ENCODE results near the gene PFDN4.
"Not testable (repeated sequence)": the region's sequence is repeated elsewhere in the genome, so short reads cannot be mapped to it uniquely, and the experiment has no call there.

Gene PFDN4

DNA sequence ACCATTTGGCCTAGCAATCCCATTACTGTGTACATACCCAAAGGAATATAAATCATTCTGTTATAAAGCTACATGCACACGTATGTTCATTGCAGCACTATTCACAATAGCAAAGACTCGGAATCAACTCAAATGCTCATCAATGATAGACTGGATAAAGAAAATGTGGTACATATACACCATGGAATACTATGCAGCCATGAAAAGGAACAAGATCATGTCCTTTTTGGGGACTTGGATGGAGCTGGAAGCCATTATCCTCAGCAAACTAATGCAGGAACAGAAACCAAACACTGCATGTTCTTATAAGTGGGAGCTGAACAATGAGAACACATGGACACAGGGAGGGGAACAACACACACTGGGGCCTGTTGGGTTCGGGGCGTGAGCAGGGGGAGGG, 40.8 kb downstream of the PFDN4 start:
- not testable (repeated sequence) for H2AK5ac ChIP-seq (ENCODE audit: low read length, severe bottlenecking); H3K4me3 ChIP-seq (ENCODE audit: insufficient read depth in 1 of 2, low read depth in 1 of 2, low read length in 2 of 2); H3K27ac ChIP-seq (ENCODE audit: low read length, poor library complexity, severe bottlenecking); DNase-seq; H3K79me1 ChIP-seq (replicated peaks; ENCODE audit: low read length, poor library complexity, severe bottlenecking); H3K18ac ChIP-seq (ENCODE audit: low read depth in 1 of 2, low read length in 2 of 2); H3K9ac ChIP-seq (ENCODE audit: low read length); H3K23ac ChIP-seq (ENCODE audit: low read length in 2 of 2); H2BK12ac ChIP-seq (ENCODE audit: low read length in 2 of 2); H2BK5ac ChIP-seq (ENCODE audit: low read depth, low read length, poor library complexity, severe bottlenecking); H2BK15ac ChIP-seq (ENCODE audit: low read depth, poor library complexity, severe bottlenecking); H3K36me3 ChIP-seq (ENCODE audit: control insufficient read depth in 1 of 2, insufficient read depth in 2 of 2, low read depth in 1 of 2, low read length in 2 of 2); H3K14ac ChIP-seq (ENCODE audit: low read length in 2 of 2); H3K4ac ChIP-seq (ENCODE audit: low read depth in 1 of 2, low read length in 2 of 2); H4K8ac ChIP-seq (ENCODE audit: low read length); H4K91ac ChIP-seq (ENCODE audit: low read length); H3K4me2 ChIP-seq (ENCODE audit: low read length, poor library complexity, severe bottlenecking); H3K9me3 ChIP-seq (ENCODE audit: control insufficient read depth, low read length); H3K4me1 ChIP-seq (ENCODE audit: control insufficient read depth, insufficient read depth, low read depth, low read length); H3K27me3 ChIP-seq (ENCODE audit: control insufficient read depth in 1 of 2, insufficient read depth in 1 of 2, low read length in 2 of 2); H2BK120ac ChIP-seq (ENCODE audit: low read depth, low read length); H2AFZ ChIP-seq (ENCODE audit: low read depth, low read length)
- 86% methylated on average over 4 of the region's 4 CpGs for WGBS

DNA sequence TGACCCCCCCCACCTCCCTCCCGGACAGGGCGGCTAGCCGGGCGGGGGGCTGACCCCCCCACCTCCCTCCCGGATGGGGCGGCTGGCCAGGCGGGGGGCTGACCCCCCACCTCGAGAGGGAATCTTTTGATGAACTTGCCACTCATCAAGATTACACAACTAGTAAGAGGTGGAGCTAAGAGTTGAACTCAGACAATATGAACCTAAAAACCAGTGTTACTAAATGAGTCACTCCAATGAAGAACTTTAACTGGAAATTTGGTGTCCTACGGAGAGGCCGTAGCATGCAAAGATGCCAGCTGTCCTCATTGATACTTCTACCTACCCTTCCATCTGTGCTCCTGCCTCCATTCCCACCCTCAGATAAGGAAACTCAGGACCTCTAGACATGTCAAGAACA, 42.8 kb downstream of the PFDN4 start:
- no peak overlapping the region for H4K8ac ChIP-seq (ENCODE audit: low read length)
- no peak overlapping the region for H2AFZ ChIP-seq (ENCODE audit: low read depth, low read length)
- H3K9me3 ChIP-seq (ENCODE audit: control insufficient read depth, low read length) = no peaks in the 10 kb centered on the region
- H4K91ac ChIP-seq (ENCODE audit: low read length) = no peak overlapping the region
- H3K27ac ChIP-seq (ENCODE audit: low read length, poor library complexity, severe bottlenecking) = no peak overlapping the region
- no peak overlapping the region for H3K4ac ChIP-seq (ENCODE audit: low read depth in 1 of 2, low read length in 2 of 2)
- no peak overlapping the region for H2BK120ac ChIP-seq (ENCODE audit: low read depth, low read length)
- no peak for DNase-seq
- 96% methylated on average over 3 of the region's 10 CpGs for WGBS
- no peaks in the 10 kb centered on the region for H3K36me3 ChIP-seq (ENCODE audit: control insufficient read depth in 1 of 2, insufficient read depth in 2 of 2, low read depth in 1 of 2, low read length in 2 of 2)
- H3K4me1 ChIP-seq (ENCODE audit: control insufficient read depth, insufficient read depth, low read depth, low read length) = peaks cover 2% of the 10 kb centered on the region
- H3K23ac ChIP-seq (ENCODE audit: low read length in 2 of 2) = no peak overlapping the region
- no peak overlapping the region for H3K9ac ChIP-seq (ENCODE audit: low read length)
- H2BK5ac ChIP-seq (ENCODE audit: low read depth, low read length, poor library complexity, severe bottlenecking) = no peak overlapping the region
- H3K79me1 ChIP-seq (replicated peaks; ENCODE audit: low read length, poor library complexity, severe bottlenecking) = no peaks in the 10 kb centered on the region
- no peaks in the 10 kb centered on the region for H3K27me3 ChIP-seq (ENCODE audit: control insufficient read depth in 1 of 2, insufficient read depth in 1 of 2, low read length in 2 of 2)
- H3K14ac ChIP-seq (ENCODE audit: low read length in 2 of 2) = no peak overlapping the region
- H2BK12ac ChIP-seq (ENCODE audit: low read length in 2 of 2) = no peak overlapping the region
- no peak overlapping the region for H2AK5ac ChIP-seq (ENCODE audit: low read length, severe bottlenecking)
- no peak overlapping the region for H3K4me2 ChIP-seq (ENCODE audit: low read length, poor library complexity, severe bottlenecking)
- H3K18ac ChIP-seq (ENCODE audit: low read depth in 1 of 2, low read length in 2 of 2) = no peak overlapping the region
- no peak overlapping the region for H2BK15ac ChIP-seq (ENCODE audit: low read depth, poor library complexity, severe bottlenecking)
- no peak overlapping the region for H3K4me3 ChIP-seq (ENCODE audit: insufficient read depth in 1 of 2, low read depth in 1 of 2, low read length in 2 of 2)

- Histone ChIP-seq H2BK5ac (ENCODE audit: low read depth, low read length, poor library complexity, severe bottlenecking) (no peak overlapping the region), H3K23ac (ENCODE audit: low read length in 2 of 2) (no peak overlapping the region), H2BK15ac (ENCODE audit: low read depth, poor library complexity, severe bottlenecking) (no peak overlapping the region), H2BK120ac (ENCODE audit: low read depth, low read length) (no peak overlapping the region), H3K9me3 (ENCODE audit: control insufficient read depth, low read length) (no peaks in the 10 kb centered on the region), H3K27ac (ENCODE audit: low read length, poor library complexity, severe bottlenecking) (no peak overlapping the region), H3K4me1 (ENCODE audit: control insufficient read depth, insufficient read depth, low read depth, low read length) (peaks cover 2% of the 10 kb centered on the region), H3K4me3 (ENCODE audit: insufficient read depth in 1 of 2, low read depth in 1 of 2, low read length in 2 of 2) (no peak overlapping the region), H3K36me3 (ENCODE audit: control insufficient read depth in 1 of 2, insufficient read depth in 2 of 2, low read depth in 1 of 2, low read length in 2 of 2) (no peaks in the 10 kb centered on the region), H3K4ac (ENCODE audit: low read depth in 1 of 2, low read length in 2 of 2) (no peak overlapping the region), H2AFZ (ENCODE audit: low read depth, low read length) (no peak overlapping the region), H3K27me3 (ENCODE audit: control insufficient read depth in 1 of 2, insufficient read depth in 1 of 2, low read length in 2 of 2) (no peaks in the 10 kb centered on the region), H3K18ac (ENCODE audit: low read depth in 1 of 2, low read length in 2 of 2) (no peak overlapping the region), H3K14ac (ENCODE audit: low read length in 2 of 2) (no peak overlapping the region), H3K79me1 (replicated peaks; ENCODE audit: low read length, poor library complexity, severe bottlenecking) (no peaks in the 10 kb centered on the region), H2AK5ac (ENCODE audit: low read length, severe bottlenecking) (no peak overlapping the region), H3K9ac (ENCODE audit: low read length) (no peak overlapping the region), H2BK12ac (ENCODE audit: low read length in 2 of 2) (no peak overlapping the region), H4K8ac (ENCODE audit: low read length) (no peak overlapping the region), H4K91ac (ENCODE audit: low read length) (no peak overlapping the region), H3K4me2 (ENCODE audit: low read length, poor library complexity, severe bottlenecking) (no peak overlapping the region)
- 95% methylated on average over 2 of the region's 3 CpGs for WGBS
- no peak for DNase-seq
Measured at GRCh38 chr20:54251096-54251495, 43.2 kb downstream of the PFDN4 start.

DNA sequence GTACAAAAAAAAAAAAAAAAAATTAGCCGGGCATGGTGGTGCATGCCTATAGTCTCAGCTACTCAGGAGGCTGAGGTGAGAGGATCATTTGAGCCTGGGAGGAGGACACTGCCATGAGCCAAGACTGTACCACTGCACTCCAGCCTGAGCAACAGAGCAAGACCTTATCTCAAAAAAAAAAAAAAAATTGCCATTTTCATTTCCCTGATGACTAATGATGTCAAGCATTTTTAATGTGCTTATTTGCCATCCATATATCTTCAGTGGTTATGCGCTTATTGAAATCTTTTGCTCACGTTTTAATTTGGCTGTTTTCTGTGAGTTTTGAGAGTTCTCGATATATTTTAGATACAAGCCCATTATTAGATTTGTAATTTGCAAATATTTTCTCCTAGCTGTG, 46.7 kb downstream of the PFDN4 start:
- H3K27ac ChIP-seq (ENCODE audit: low read length, poor library complexity, severe bottlenecking) = no peak overlapping the region

More for the DNA sequence above, 46.7 kb downstream of the PFDN4 start:
- Histone ChIP-seq H3K79me1 (replicated peaks; ENCODE audit: low read length, poor library complexity, severe bottlenecking) (no peaks in the 10 kb centered on the region), H2AFZ (ENCODE audit: low read depth, low read length) (no peak overlapping the region), H3K4me3 (ENCODE audit: insufficient read depth in 1 of 2, low read depth in 1 of 2, low read length in 2 of 2) (no peak overlapping the region), H3K4me2 (ENCODE audit: low read length, poor library complexity, severe bottlenecking) (no peak overlapping the region), H3K4me1 (ENCODE audit: control insufficient read depth, insufficient read depth, low read depth, low read length) (peaks cover 2% of the 10 kb centered on the region), H3K9me3 (ENCODE audit: control insufficient read depth, low read length) (no peaks in the 10 kb centered on the region), H2BK5ac (ENCODE audit: low read depth, low read length, poor library complexity, severe bottlenecking) (no peak overlapping the region), H3K14ac (ENCODE audit: low read length in 2 of 2) (no peak overlapping the region), H4K91ac (ENCODE audit: low read length) (no peak overlapping the region), H3K4ac (ENCODE audit: low read depth in 1 of 2, low read length in 2 of 2) (no peak overlapping the region), H3K23ac (ENCODE audit: low read length in 2 of 2) (no peak overlapping the region), H2BK120ac (ENCODE audit: low read depth, low read length) (no peak overlapping the region), H2BK15ac (ENCODE audit: low read depth, poor library complexity, severe bottlenecking) (no peak overlapping the region), H3K9ac (ENCODE audit: low read length) (no peak overlapping the region), H3K36me3 (ENCODE audit: control insufficient read depth in 1 of 2, insufficient read depth in 2 of 2, low read depth in 1 of 2, low read length in 2 of 2) (no peaks in the 10 kb centered on the region), H3K27me3 (ENCODE audit: control insufficient read depth in 1 of 2, insufficient read depth in 1 of 2, low read length in 2 of 2) (no peaks in the 10 kb centered on the region), H2AK5ac (ENCODE audit: low read length, severe bottlenecking) (no peak overlapping the region), H2BK12ac (ENCODE audit: low read length in 2 of 2) (no peak overlapping the region), H4K8ac (ENCODE audit: low read length) (no peak overlapping the region), H3K18ac (ENCODE audit: low read depth in 1 of 2, low read length in 2 of 2) (no peak overlapping the region)
- DNase-seq = no peak
- 83% methylated on average over 1 of the region's 4 CpGs for WGBS

Measured in mesenchymal stem cell (in vitro differentiated cells and primary cell).